ENCODE data around the gene PTPRF.

- no peak for TF ChIP-seq CTCF (IDR thresholded peaks at IDR 0.05; ENCODE audit: low read depth, low read length, missing input control)
- TF ChIP-seq RXRA (IDR thresholded peaks at IDR 0.05): no peak
- no peak for TF ChIP-seq HNF4A (conservative IDR thresholded peaks at IDR 0.05)
- TF ChIP-seq ZBTB33 (IDR thresholded peaks at IDR 0.05): no peak
- no peak for TF ChIP-seq RAD21 (IDR thresholded peaks at IDR 0.05)
Measured at GRCh38 chr1:43518935-43519686, 11.6 kb upstream of the PTPRF start.
